ENCODE results near the gene CCDC77. TPM values are rescaled to one million over a fixed set of nuclear protein-coding genes. Genes with fewer than 3 reads are reported as not detected.

CCDC77 gene
- total and polyA plus RNA-seq, 9 donors, result 4.2 to 10.7 (median 6.0) TPM

GRCh38 chr12:459430-460258 is 58.2 kb downstream of the CCDC77 start, which contains the start of gene B4GALNT3:
Gene B4GALNT3 (plus strand): TSS chr12:459939. CDS start chr12:460377, 438 bp downstream.
- no peaks in the 10 kb centered on the region for H3K36me3 ChIP-seq
- WGBS, 3 donors, result 2 to 4% (median 2%) methylated on average over 61 to 82 of the region's 82 CpGs
- H3K4me1 ChIP-seq (ENCODE audit: insufficient read depth), result peaks cover 2% of the 10 kb centered on the region
- intact Hi-C loops (cut with DNase I), result loop anchor here in 1 of 4 donors (5.0 kb wide), 1 partner anchor 88 kb away; no protein-coding TSS in a partner anchor
- DNase-seq, result peak; percentile 18 to 67 (median 45)
- H3K4me3 ChIP-seq, result peak within 1 kb of the TSS; percentile 49
- H3K27ac ChIP-seq, result no peak within 1 kb of the TSS
- TF ChIP-seq CTCF (IDR thresholded peaks at IDR 0.05) (no peak), EP300 (IDR thresholded peaks at IDR 0.05) (no peak), POLR2A (IDR thresholded peaks at IDR 0.05) (no peak)
- H3K9me3 ChIP-seq, result no peaks in the 10 kb centered on the region
- H3K27me3 ChIP-seq, result no peaks in the 10 kb centered on the region

- Histone ChIP-seq H3K27me3 (no peaks in the 10 kb centered on the region), H3K4me3 (peak overlapping the region; percentile 49), H3K9me3 (no peaks in the 10 kb centered on the region), H3K36me3 (no peaks in the 10 kb centered on the region), H3K4me1 (ENCODE audit: insufficient read depth) (peaks cover 2% of the 10 kb centered on the region), H3K27ac (no peak overlapping the region)
- TF ChIP-seq EP300 (IDR thresholded peaks at IDR 0.05) (no peak), POLR2A (IDR thresholded peaks at IDR 0.05) (no peak), CTCF (IDR thresholded peaks at IDR 0.05) (no peak)
- DNase-seq, result peak; percentile 23 to 62 (median 43)
- WGBS, 3 donors, result 2 to 13% (median 4%) methylated on average over 31 to 109 of the region's 109 CpGs
- intact Hi-C loops (cut with DNase I), result no loop called here
Measured at GRCh38 chr12:460261-461230, 59.1 kb downstream of the CCDC77 start.

GRCh38 chr12:461425-461824 is 60.0 kb downstream of the CCDC77 start:
- Histone ChIP-seq H3K4me1 (ENCODE audit: insufficient read depth) (peaks cover 2% of the 10 kb centered on the region), H3K27me3 (no peaks in the 10 kb centered on the region), H3K27ac (no peak overlapping the region), H3K4me3 (no peak overlapping the region), H3K9me3 (no peaks in the 10 kb centered on the region), H3K36me3 (no peaks in the 10 kb centered on the region)
- intact Hi-C loops (cut with DNase I), result no loop called here
- DNase-seq, result no peak
- 80 to 85% (median 80%) methylated on average over 13 of the region's 13 CpGs for WGBS, 3 donors
- TF ChIP-seq EP300 (IDR thresholded peaks at IDR 0.05) (no peak), POLR2A (IDR thresholded peaks at IDR 0.05) (no peak), CTCF (IDR thresholded peaks at IDR 0.05) (no peak)

- no peaks in the 10 kb centered on the region for H3K36me3 ChIP-seq
- DNase-seq, result no peak
- no peaks in the 10 kb centered on the region for H3K9me3 ChIP-seq
- 79 to 86% (median 83%) methylated on average over 6 of the region's 6 CpGs for WGBS, 3 donors
- H3K27me3 ChIP-seq, result no peaks in the 10 kb centered on the region
- no peak for TF ChIP-seq CTCF (IDR thresholded peaks at IDR 0.05)
- TF ChIP-seq EP300 (IDR thresholded peaks at IDR 0.05), result no peak
- H3K4me1 ChIP-seq (ENCODE audit: insufficient read depth), result peaks cover 2% of the 10 kb centered on the region
- H3K4me3 ChIP-seq, result no peak overlapping the region
- intact Hi-C loops (cut with DNase I), result no loop called here
- no peak overlapping the region for H3K27ac ChIP-seq
Measured at GRCh38 chr12:462936-463705, 61.7 kb downstream of the CCDC77 start.

All from ovary (tissue), 9 donors.